Activated CD4-positive, alpha-beta T cell treated with anti-CD3 and anti-CD28 coated beads, Interleukin-2, Interleukin-4, amounts not matched to agents 100 ng/mL and 50 ng/mL, durations not matched to agents 16 hours and 8 hours (primary cell): ENCODE measurements around the gene BATF.
"Not testable (repeated sequence)": the region's sequence is repeated elsewhere in the genome, so short reads cannot be mapped to it uniquely, and the experiment has no call there.

Experiments used
- DNase-seq: peaks from one replicate; pipeline ENCODE4 v3.0.0-alpha.2; 2020; ENCODE audit warnings: low spot score

BATF gene

GRCh38 chr14:75522224-75522982, at the start of gene BATF:
TSS of gene BATF (plus strand) at chr14:75522469. CDS start at chr14:75522683, 214 bp downstream.
- DNase-seq: peak; percentile 91

GRCh38 chr14:75474127-75474526, 48.1 kb upstream of the BATF start:
- not testable (repeated sequence) for DNase-seq

- no peak for DNase-seq
Observed at GRCh38 chr14:75476274-75476995, 45.8 kb upstream of the BATF start.

GRCh38 chr14:75477881-75478280, 44.4 kb upstream of the BATF start:
- no peak for DNase-seq

- no peak for DNase-seq
Observed at GRCh38 chr14:75479770-75480600, 42.3 kb upstream of the BATF start.

- no peak for DNase-seq
Observed at GRCh38 chr14:75482366-75482765, 39.9 kb upstream of the BATF start.

GRCh38 chr14:75484711-75485429, 37.4 kb upstream of the BATF start:
- DNase-seq: no peak

GRCh38 chr14:75486318-75486717, 36.0 kb upstream of the BATF start:
- no peak for DNase-seq

GRCh38 chr14:75487155-75487671, 35.1 kb upstream of the BATF start:
- DNase-seq: peak; percentile 83

GRCh38 chr14:75489480-75489837, 32.8 kb upstream of the BATF start:
- no peak for DNase-seq

GRCh38 chr14:75491376-75491978, 30.8 kb upstream of the BATF start:
- DNase-seq: no peak

GRCh38 chr14:75492832-75493591, 29.3 kb upstream of the BATF start:
- no peak for DNase-seq

GRCh38 chr14:75493592-75494087, 28.6 kb upstream of the BATF start:
- DNase-seq: no peak

GRCh38 chr14:75494896-75495295, 27.4 kb upstream of the BATF start:
- DNase-seq: no peak

GRCh38 chr14:75495399-75495798, 26.9 kb upstream of the BATF start:
- peak; percentile 52 for DNase-seq

GRCh38 chr14:75495882-75496281, 26.4 kb upstream of the BATF start:
- DNase-seq: no peak

- DNase-seq: no peak
Observed at GRCh38 chr14:75496755-75497154, 25.5 kb upstream of the BATF start.

GRCh38 chr14:75497191-75497590, 25.1 kb upstream of the BATF start:
- DNase-seq: peak; percentile 75

GRCh38 chr14:75497701-75498100, 24.6 kb upstream of the BATF start:
- no peak for DNase-seq
